GM19351 (cell line): ENCODE measurements around the gene SGF29.
"Not testable (repeated sequence)": the region's sequence is repeated elsewhere in the genome, so short reads cannot be mapped to it uniquely, and the experiment has no call there.

Experiments used
- ATAC-seq: cut with Tn5 transposase; IDR thresholded peaks from one replicate; pipeline ENCODE4 v1.9.1; 2021; ENCODE audit warnings: mild to moderate bottlenecking, moderate library complexity; ENCODE audit not compliant: unreplicated experiment

SGF29 gene

DNA sequence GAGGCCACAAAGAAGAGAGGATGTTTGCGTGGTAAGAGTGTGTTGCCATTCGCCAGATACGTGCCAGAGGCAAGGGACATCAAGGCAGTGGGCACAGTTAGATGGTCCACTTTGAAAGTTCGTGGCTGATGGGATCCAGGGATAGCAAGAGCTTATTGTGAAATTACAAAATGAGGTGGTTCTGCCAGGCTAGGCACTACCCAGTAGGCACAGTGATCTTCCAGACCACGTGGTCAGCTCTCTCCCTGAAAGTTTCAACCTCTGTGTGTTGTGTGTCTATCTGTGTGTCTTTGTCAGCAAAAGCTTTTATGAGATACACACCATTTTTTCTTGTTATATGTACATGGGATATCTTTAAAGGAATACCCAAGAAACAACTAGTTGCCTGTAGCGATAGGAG is 9.5 kb downstream of the SGF29 start:
- no peak for ATAC-seq

DNA sequence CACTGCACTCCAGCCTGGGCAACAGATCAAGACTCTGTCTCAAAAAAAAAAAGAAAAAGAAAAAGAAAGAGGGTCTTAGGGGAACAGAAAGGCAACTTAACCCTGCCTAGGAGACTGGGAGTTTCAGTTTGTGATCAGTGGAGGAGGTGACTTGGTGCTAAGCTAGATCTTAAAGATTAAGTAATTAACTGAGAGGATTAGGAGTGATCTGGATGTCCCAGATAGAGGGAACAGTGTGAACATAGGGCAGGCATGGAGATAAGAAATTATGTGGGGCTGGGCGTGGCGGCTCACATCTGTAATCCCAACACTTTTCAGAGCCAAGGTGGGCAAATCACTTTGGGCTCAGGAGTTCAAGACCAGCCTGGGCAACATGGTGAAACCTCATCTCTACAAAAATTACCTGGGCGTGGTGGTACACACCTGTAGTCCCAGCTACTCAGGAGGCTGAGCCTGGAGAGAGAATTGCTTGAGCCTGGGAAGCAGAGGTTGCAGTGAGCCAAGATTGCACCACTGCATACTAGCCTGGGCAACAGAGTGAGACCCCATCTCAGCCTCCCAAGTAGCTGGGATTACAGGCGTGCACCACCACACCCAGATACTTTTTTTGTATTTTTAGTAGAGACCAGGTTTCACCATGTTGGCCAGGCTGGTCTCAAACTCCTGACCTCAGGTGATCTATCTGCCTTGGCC is 12.7 kb downstream of the SGF29 start:
- ATAC-seq: not testable (repeated sequence)

DNA sequence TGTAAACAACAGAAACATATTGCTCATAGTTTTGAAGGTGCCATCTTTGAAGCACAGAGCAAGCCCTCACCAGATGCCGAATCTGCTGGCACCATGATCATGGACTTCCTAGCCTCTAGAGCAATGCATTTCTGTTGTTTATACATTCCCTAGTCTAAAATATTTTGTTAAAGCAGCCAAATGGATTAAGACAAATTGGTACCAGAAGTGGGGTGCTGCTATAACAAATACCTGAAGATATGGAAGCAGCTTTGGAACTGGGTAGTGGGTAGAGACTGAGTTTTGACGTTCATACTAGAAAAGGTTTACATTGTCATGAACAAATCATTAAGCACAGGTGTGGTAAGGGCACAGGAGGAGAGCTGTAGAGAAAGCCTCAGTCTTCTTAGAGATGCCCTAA is 13.6 kb downstream of the SGF29 start:
- ATAC-seq: no peak

DNA sequence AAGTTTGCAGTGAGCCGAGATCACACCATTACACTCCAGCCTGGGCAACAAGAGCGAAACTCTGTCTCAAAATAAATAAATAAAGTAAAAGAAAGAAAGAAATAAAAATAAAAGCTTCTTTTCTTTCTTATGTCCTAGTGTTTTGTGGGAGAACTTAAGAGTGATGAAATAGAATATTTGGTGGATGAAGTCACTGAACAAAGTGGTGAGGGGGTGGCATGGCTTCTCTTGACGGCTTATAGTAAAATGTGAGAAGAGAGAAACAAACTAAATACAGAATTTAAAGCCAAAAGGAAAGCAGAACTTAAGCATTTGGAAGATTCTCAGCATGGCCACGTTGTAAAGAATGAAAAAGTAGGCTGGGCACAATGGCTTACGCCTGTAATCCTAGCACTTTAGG is 15.3 kb downstream of the SGF29 start:
- no peak for ATAC-seq

DNA sequence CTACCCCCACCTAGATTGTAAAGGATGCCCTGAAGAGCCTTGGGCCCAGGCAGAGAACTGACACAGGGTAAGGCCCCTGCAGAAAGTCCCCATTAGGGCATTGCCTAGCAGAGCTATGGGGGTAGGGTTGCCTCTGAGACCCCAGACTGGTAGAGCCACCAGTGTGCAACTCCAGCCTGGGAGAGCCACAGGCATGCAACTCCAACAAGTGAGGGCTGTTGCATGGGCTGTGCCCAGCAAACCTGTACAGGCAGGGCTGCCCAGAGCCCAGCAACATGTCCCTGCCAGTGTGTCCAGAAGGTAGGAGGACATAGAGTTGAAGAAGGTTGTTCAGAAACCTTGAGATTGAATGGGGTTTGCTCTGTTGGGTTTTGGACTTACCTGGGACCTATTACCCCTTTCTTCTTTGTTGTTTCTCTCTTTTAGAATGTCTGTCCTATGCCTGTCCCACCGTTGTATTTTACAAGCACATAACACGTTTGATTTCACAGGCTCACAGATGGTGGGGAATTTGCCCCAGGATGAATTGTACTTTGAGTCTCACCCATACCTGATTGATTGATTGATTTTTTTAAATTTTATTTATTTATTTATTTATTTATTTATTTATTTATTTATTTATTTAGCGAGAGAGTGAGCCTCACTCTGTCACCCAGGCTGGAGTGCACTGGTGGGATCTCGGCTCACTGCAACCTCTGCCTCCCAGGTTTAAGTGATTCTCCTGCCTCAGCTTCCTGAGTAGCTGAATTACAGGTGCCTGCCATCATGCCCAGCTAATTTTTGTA is 16.4 kb downstream of the SGF29 start:
- ATAC-seq: no peak

DNA sequence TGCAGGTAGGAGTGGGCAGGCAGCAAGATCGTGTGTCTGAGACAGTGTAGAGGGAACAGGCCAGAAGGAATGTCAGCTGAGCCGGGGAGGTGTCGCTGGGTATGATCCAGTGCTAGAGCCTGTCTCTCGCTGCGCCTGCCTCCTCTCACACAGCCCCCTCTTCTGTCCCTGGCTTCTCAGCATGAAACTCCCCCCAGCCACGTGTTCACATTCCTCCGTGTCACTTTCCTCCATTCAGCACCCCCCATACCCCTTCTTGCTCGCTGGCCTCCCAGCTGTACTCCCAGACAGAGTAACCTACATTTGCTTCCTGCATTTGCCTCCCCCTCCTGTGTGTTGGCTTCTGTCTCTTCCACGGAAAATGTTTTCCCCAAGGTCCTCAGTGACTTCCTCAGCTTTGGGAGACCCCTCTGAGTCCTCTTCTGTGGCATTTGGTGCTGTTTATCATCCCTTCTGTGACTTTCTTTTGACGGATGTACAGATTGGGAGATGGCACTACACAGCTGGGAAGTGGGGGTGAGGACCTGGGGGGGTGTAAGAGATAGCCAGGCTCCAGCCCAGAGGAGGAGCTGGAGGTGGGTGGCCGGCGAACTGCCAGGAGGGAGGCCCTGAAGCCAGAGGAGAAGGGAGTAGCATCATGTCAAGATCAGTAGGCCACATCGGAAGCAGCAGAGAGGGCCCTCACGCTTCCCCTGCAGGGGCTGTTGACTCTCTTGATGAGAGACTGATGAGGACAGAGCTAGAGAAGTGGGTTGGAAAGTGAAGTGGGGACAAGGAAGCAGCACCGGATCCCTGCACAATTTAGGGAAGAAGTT is 19.2 kb downstream of the SGF29 start:
- ATAC-seq: no peak

DNA sequence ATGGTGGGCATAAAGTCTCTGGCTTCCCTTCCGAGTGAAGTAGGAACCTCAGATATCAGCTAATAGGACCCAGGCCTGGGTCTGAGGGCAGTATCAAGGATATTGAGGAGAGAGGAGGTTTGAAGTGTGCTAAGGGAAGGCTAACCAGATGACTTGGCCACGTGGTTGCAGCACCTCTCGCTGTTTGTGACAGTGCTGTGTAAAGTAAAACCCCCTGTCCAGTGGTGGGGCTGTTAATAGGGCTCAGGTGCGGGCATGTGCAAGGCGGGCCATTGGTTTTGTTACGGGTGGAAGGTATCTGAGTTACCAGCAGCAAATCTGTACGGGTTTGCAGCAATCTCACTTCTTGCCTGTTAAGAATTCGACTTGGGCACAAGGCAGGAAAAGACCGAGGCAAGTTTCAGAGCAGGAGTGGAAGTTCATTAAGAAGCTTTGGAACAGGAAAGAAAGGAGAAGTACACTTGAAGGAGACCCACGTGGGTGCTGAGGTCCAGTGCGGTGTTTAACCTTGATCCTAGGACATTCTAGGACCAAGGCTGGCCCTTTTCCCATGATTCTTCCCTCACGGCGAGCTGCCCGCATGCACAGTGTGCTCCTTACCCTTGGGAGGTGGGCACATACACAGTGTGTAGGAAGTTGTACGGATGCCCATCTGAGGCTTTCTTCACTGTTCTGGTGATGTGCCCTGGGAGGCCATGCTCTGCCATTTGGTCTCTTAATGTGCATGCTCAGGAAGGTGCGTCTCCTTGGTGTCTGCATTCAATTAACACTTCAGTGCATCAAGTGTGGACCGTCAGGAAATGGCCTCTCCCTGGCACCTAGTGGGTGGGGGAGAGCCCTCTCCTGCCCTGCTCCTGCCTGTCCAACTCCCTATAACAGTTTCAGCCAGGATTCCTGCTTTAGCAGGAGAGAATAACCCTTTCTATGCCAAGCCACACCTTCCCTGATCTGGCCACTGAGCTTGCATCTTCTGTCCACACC is 20.3 kb downstream of the SGF29 start:
- no peak for ATAC-seq

DNA sequence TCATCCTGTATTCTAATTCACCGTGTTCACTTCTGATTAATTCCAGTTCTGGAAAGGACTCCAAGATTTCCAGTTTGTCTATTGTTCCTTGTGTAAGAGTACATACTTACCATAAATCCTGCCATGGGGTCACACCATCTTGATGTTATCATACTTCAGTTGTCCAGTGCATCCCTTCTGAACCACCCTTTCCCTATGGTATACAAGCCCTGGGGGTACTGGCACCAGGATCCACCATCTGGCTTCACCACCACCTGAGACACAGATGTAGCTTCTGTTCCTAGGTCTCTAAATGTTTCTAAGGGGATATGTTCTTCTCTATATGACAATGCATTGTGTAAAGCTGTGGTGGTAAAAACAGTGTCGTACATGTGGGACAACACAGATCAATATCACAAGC is 21.2 kb downstream of the SGF29 start:
- no peak for ATAC-seq

DNA sequence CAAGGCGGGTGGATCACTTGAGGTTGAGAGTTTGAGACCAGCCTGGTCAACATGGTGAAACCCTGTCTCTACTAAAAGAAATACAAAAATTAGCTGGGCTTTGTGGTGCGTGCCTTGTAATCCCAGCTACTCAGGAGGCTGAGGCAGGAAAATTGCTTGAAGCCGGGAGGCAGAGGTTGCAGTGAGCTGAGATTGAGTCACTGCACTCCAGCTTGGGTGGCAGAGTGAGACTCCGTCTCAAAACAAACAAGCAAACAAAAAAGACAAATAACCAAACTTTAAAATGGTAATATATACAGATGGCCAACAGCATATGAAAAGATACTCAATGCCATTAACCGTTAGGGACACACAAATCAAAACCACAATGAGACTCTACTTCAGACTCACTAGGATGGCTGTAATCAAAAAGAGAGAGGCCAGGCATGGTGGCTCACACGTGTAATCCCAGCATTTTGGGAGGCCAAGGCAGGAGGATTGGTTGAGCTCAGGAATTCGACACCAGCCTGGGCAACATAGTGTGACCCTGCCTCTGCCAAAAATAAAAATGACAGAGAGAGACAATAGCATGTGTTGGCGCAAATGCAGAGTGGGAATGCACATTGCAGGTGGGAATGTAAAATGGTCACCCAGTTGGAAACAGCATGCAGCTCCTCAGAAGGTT is 21.9 kb downstream of the SGF29 start:
- ATAC-seq: no peak

DNA sequence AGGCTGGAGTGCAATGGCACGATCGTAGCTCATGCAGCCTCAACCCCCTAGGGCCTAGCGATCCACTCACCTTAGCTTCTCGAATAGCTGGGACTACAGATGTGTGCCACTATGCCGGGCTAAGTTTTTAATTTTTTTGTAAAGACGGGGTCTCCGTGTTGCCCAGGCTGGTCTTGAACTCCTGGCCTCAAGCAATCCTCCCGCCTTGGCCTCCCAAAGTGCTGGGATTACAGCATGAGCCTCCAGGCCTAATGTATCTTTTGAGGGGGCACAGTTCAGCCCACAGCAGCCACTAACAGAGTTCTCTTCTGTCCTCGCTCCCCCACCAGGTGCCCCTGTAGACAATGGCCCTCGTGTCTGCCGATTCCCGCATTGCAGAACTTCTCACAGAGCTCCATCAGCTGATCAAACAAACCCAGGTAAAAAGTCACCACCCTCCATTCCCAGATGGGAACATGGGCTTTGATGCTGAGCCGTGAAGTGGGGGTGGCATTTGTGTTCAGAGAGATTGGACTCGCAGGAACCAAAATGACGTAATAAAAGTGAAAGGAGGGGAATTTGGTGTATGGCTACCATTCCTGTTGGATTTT is 27.1 kb downstream of the SGF29 start:
- ATAC-seq: no peak

DNA sequence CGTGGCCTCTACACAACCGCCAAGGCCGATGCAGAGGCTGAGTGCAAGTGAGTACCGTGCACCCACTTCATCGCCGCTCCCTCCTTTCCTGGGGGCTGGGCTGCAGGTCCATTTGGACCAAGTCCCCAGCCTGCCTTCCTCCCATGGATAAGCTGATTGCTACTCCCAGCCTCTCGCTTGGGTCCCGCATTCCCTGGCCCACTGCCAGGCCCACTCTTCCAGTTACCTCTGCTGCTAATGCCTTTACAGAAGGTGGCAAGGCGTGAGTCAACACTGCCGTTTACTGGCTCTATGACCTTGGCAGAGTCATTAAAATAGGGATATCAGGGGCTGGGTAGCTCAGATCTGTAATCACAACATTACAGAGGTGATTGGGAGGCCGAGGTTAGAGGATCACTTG is 32.0 kb downstream of the SGF29 start:
- no peak for ATAC-seq

DNA sequence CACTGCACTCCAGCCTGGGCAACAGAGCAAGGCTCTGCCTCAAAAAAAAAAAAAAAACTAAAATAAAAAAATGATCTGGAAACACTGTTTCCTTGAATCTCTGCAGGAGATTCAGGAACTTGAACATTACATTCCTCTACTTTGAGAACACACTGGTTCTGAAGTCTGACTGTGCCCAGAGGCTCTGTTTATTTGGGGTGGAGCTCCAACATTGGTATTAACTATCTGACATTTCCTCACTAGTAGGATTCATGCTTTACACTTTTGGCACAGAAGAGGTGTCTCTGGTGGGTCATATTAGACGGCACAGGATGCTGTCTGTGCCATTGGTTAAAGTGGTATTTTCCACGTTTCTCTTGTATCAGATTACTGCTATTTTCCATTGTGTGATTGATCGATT is 32.7 kb downstream of the SGF29 start:
- ATAC-seq: no peak

DNA sequence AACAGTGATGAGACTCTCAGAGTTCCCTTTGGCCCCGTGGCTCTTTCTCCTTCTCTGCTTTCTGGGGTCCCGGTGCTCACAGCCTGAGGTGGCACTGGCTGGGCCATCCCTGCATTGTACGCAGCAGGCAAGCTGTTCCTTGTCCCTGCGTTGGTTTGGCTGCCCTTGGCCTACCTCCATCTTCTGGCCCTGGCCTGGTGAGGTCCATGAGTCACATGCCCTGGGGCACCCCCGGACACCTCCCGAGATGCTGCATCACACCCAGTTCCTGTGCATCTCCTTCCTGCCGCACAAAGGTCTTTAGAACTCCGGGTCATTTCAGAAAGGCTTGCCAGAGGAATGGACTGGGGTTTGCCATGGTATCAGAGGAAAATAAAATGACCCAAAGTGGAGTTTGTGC is 33.7 kb downstream of the SGF29 start:
- ATAC-seq: no peak

DNA sequence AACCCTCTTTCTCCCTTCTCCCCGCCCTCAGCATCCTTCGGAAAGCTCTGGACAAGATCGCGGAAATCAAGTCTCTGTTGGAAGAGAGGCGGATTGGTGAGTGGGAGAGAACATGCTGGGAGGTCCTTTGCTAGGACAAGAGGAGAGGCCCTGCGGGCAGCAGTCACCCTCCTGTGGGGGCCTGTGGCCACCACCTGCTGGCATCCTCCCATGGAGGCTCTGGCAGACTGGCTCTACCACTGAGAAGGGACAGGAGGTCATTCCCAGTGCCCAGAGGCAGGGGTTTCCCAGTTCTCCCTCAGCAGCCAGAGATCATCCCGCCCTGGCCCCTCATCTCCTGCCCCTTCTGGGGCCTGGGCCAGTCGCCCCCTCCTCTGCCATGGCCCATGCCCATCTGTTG is 35.3 kb downstream of the SGF29 start:
- no peak for ATAC-seq

DNA sequence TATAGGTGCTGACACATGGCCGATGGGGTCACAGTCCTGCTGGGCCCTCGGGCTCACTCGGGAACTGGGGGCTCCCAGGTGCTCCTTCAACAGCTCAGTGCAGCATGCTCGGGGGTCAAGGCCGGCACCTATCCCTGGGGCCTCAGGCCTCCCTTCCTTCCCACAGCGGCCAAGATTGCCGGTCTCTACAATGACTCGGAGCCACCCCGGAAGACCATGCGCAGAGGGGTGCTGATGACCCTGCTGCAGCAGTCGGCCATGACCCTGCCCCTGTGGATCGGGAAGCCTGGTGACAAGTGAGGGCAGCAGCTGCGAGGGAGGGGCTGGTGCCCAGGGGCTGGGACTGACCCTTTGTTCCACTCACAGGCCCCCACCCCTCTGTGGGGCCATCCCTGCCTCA is 36.2 kb downstream of the SGF29 start:
- ATAC-seq: no peak

DNA sequence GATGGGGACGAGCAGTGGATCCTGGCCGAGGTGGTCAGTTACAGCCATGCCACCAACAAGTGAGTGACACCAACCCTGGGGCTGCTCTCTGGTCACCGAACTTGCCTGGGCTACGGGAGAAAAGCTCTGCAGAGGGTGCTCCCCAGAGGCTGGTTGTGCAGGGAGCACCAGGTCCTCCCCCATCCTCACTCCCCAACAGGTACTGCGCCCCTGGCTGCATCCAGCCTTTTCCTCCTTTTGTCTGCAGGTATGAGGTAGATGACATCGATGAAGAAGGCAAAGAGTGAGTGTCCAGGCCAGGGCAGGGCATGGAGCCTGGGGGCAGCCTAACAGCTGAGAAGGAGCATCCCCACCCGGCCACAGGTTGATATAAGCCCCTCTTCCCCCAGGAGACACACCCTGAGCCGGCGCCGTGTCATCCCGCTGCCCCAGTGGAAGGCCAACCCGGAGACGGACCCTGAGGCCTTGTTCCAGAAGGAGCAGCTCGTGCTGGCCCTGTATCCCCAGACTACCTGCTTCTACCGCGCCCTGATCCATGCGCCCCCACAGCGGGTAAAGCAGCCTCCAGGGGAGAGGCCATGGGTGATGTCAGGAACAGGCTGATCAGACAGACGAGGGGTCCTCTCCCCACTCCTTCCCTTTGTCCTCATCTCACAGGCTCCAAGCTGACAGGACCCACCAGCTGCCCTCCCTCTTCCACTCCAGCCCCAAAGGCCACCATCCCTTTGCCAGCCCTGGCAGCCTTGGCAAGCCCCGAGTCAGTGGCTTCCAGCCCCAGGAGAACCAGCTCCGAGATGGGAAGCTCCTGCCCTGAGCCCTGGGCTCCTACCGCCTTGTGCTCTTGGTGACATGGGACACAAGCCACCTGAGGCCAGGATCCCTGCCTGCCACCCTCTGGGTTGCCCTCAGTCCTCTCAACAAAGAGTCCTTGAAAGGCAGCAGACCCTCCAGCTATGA is 36.9 kb downstream of the SGF29 start:
- ATAC-seq: no peak

DNA sequence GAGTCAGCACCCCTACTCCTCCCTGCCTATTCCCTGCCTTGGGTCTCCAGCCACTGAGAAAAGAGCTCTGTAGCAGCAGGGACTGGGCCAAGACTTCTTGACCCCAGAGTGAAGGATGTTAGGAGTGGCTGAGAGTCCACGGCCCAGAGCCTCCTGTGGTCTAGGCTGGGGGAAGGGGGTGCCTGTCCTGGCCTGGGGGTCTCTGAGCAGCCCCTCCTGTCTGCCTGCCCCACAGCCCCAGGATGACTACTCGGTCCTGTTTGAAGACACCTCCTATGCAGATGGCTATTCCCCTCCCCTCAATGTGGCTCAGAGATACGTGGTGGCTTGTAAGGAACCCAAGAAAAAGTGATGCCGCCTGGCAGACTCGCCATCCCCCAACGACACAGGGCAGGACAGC is 37.6 kb downstream of the SGF29 start:
- ATAC-seq: no peak

DNA sequence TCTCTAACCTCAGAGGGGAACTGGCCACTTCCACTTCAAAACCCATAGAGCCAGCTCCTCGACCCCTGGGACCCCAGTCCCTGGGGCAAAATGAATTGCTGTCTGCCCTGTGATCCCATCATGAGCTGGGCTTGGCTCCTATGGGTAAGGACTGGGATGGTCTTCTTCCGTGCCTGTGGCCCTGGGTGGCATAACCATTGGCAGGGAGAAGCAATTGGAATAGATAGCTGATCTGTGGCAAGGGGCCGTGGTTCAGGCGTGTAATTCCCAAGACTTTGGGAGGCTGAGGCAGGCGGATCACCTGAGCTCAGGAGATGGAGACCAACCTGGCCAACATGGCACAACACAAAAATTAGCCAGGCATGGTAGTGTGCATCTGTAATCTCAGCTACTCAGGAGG is 38.8 kb downstream of the SGF29 start:
- no peak for ATAC-seq
